Measurements from ENCODE around the gene CNTN4.

CNTN4 gene

GRCh38 chr3:2180634-2181033 lies 82.0 kb downstream of the CNTN4 start:
- Mint-ChIP-seq H3K4me3 (no peak overlapping the region), H3K9me3 (no peaks in the 10 kb centered on the region), H3K36me3 (ENCODE audit: low read depth) (no peaks in the 10 kb centered on the region), H3K27me3 (no peaks in the 10 kb centered on the region), H3K27ac (no peak overlapping the region), H3K4me1 (ENCODE audit: low read depth) (no peaks in the 10 kb centered on the region)
- intact Hi-C loops (cut with micrococcal nuclease): no loop called here

DNA sequence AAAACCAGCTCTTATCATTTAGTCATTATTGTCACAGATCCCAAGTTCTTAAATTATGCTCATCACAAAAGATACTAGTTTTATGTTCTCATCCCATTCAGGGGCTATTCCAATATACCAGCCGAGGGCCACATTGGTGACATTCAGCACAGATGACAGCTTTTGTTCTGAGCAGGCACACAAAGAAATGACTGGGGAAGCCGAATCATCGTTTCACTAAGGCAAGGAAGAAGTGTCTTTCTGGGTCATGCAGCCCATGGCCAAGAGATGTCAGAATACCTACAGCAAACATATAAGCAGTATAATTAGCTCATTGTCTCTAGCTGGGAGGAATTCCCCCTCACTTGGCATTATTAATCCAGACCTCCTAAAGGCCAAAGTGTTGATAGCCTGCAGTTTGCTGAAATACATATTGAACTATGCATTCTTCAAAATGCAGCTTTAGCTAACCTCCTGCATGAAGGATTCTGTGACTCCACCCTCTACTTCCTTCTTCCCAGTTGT lies 100.2 kb downstream of the CNTN4 start:
- intact Hi-C loops (cut with micrococcal nuclease): no loop called here
- Mint-ChIP-seq H3K4me3 (no peak overlapping the region), H3K4me1 (ENCODE audit: low read depth) (no peaks in the 10 kb centered on the region), H3K27ac (no peak overlapping the region), H3K9me3 (peaks cover 9% of the 10 kb centered on the region), H3K36me3 (ENCODE audit: low read depth) (no peaks in the 10 kb centered on the region), H3K27me3 (no peaks in the 10 kb centered on the region)

DNA sequence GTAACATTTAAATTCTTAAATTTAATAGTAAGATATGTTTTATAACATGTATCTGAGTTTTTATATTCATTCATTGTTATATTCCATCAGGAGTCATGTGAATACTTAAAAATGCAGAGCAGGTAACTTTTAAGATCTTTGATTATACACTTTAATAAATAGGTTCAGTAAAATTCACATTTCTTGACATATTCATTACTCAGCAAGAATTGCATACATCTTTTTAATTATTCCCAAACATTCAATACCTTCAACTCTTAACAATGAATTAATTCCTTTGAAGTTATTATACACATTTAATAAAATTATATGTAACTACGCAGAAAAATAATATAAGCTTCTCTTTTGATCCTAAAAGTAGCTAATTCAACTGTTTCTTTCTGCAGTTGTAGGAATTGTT lies 105.4 kb downstream of the CNTN4 start:
- no peak overlapping the region for H3K27ac Mint-ChIP-seq
- intact Hi-C loops (cut with micrococcal nuclease): no loop called here
- no peak overlapping the region for H3K4me3 Mint-ChIP-seq
- no peaks in the 10 kb centered on the region for H3K4me1 Mint-ChIP-seq (ENCODE audit: low read depth)
- no peaks in the 10 kb centered on the region for H3K36me3 Mint-ChIP-seq (ENCODE audit: low read depth)
- H3K9me3 Mint-ChIP-seq: peaks cover 18% of the 10 kb centered on the region
- H3K27me3 Mint-ChIP-seq: no peaks in the 10 kb centered on the region

DNA sequence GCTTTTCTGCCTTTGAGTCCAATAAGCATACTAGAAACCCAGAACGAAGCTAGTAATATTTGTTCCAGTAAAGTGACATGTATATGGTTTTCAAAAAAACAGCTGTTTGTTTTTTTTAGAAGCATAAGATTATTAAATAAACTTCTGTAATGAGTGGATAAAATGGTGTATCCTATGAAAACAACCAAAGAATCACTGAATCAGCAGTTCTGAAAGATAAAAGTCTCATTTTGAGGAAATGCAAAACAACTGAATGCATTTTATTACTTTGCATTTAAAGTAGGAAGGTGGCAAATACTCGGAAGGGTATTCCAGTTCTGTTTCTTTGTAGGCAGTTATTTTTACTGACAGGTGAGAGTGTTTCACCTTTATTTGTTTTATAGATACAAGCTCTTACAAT lies 107.0 kb downstream of the CNTN4 start:
- no peaks in the 10 kb centered on the region for H3K4me1 Mint-ChIP-seq (ENCODE audit: low read depth)
- H3K27ac Mint-ChIP-seq: no peak overlapping the region
- intact Hi-C loops (cut with micrococcal nuclease): no loop called here
- H3K27me3 Mint-ChIP-seq: no peaks in the 10 kb centered on the region
- no peaks in the 10 kb centered on the region for H3K36me3 Mint-ChIP-seq (ENCODE audit: low read depth)
- no peak overlapping the region for H3K4me3 Mint-ChIP-seq
- H3K9me3 Mint-ChIP-seq: peaks cover 18% of the 10 kb centered on the region

- no peak overlapping the region for H3K4me3 Mint-ChIP-seq
- peaks cover 18% of the 10 kb centered on the region for H3K9me3 Mint-ChIP-seq
- H3K27ac Mint-ChIP-seq: no peak overlapping the region
- no peaks in the 10 kb centered on the region for H3K36me3 Mint-ChIP-seq (ENCODE audit: low read depth)
- intact Hi-C loops (cut with micrococcal nuclease): no loop called here
- no peaks in the 10 kb centered on the region for H3K27me3 Mint-ChIP-seq
- H3K4me1 Mint-ChIP-seq (ENCODE audit: low read depth): no peaks in the 10 kb centered on the region
Measured at GRCh38 chr3:2206536-2206935, 107.9 kb downstream of the CNTN4 start.

DNA sequence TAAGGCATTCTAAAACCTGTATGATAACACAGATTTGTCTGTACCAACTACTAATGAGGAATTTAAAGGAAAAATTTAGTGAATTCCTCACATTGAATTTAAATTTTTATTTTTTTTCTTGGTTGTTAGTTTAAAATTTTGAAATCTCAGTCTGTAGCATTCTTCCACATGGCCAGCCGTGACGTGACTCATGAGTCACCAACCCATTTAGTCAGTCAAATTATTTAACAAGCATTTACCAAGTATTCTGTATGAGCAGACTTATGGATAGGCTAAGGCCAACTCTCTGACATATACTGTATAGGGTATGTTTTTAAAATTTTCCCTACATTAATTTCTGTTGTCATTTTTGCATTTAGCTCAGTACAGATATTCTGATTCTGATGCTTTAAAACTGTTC lies 112.9 kb downstream of the CNTN4 start:
- Mint-ChIP-seq H3K4me3 (no peak overlapping the region), H3K27ac (no peak overlapping the region), H3K27me3 (no peaks in the 10 kb centered on the region), H3K9me3 (peaks cover 28% of the 10 kb centered on the region), H3K4me1 (ENCODE audit: low read depth) (no peaks in the 10 kb centered on the region), H3K36me3 (ENCODE audit: low read depth) (no peaks in the 10 kb centered on the region)
- intact Hi-C loops (cut with micrococcal nuclease): no loop called here

DNA sequence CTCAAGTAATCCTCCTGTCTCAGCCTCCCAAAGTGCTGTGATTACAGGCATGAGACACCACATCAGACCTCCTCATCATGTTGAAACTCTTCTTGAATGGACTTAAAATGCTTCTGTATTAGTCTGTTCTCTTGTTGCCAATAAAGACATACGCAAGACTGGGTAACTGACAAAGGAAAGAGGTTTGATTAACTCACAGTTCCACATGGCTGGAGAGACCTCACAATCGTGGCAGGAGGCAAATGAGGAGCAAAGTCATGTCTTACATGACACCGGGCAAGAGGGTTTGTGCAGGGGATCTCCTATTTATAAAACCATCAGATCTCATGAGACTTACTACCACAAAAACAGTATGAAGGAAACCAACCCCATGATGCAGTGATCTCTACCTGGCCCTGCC lies 113.5 kb downstream of the CNTN4 start:
- no peak overlapping the region for H3K27ac Mint-ChIP-seq
- no peaks in the 10 kb centered on the region for H3K4me1 Mint-ChIP-seq (ENCODE audit: low read depth)

GRCh38 chr3:2218375-2218774 lies 119.7 kb downstream of the CNTN4 start:
- Mint-ChIP-seq H3K4me3 (no peak overlapping the region), H3K36me3 (ENCODE audit: low read depth) (no peaks in the 10 kb centered on the region), H3K27ac (no peak overlapping the region), H3K27me3 (no peaks in the 10 kb centered on the region), H3K9me3 (peaks cover 53% of the 10 kb centered on the region), H3K4me1 (ENCODE audit: low read depth) (no peaks in the 10 kb centered on the region)
- intact Hi-C loops (cut with micrococcal nuclease): no loop called here

More for the DNA sequence above, 113.5 kb downstream of the CNTN4 start:
- Mint-ChIP-seq H3K27me3 (no peaks in the 10 kb centered on the region), H3K36me3 (ENCODE audit: low read depth) (no peaks in the 10 kb centered on the region), H3K9me3 (peaks cover 30% of the 10 kb centered on the region), H3K4me3 (no peak overlapping the region)
- intact Hi-C loops (cut with micrococcal nuclease): no loop called here

GRCh38 chr3:2218816-2219215 lies 120.2 kb downstream of the CNTN4 start:
- Mint-ChIP-seq H3K4me1 (ENCODE audit: low read depth) (no peaks in the 10 kb centered on the region), H3K27me3 (no peaks in the 10 kb centered on the region), H3K36me3 (ENCODE audit: low read depth) (no peaks in the 10 kb centered on the region), H3K9me3 (peaks cover 58% of the 10 kb centered on the region), H3K27ac (no peak overlapping the region), H3K4me3 (no peak overlapping the region)
- intact Hi-C loops (cut with micrococcal nuclease): no loop called here

DNA sequence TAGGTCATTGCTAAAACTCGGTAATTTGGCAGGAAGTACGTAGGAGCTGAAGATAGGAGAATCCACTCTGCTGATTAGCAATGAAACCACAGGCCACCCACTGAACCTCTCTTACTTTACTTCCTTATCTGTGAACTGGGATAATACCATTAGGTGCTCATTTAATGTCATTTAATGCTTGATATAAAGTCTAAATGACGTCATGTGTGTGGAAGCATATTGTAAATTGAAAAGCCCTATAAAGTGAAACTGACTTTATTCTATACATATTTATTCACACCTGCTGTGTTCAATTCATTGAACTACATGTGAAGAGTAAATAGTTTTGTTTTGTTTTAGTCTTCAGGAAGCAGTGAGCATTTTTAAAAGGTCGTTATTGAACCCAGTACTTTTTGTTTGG lies 137.5 kb downstream of the CNTN4 start:
- H3K27ac Mint-ChIP-seq: no peak overlapping the region
- peaks cover 3% of the 10 kb centered on the region for H3K9me3 Mint-ChIP-seq
- intact Hi-C loops (cut with micrococcal nuclease): no loop called here
- no peaks in the 10 kb centered on the region for H3K27me3 Mint-ChIP-seq
- no peaks in the 10 kb centered on the region for H3K36me3 Mint-ChIP-seq (ENCODE audit: low read depth)
- H3K4me1 Mint-ChIP-seq (ENCODE audit: low read depth): no peaks in the 10 kb centered on the region
- H3K4me3 Mint-ChIP-seq: no peak overlapping the region

- H3K4me3 Mint-ChIP-seq: no peak overlapping the region
- H3K36me3 Mint-ChIP-seq (ENCODE audit: low read depth): no peaks in the 10 kb centered on the region
- no peaks in the 10 kb centered on the region for H3K27me3 Mint-ChIP-seq
- no peak overlapping the region for H3K27ac Mint-ChIP-seq
- H3K9me3 Mint-ChIP-seq: peaks cover 11% of the 10 kb centered on the region
- H3K4me1 Mint-ChIP-seq (ENCODE audit: low read depth): no peaks in the 10 kb centered on the region
- intact Hi-C loops (cut with micrococcal nuclease): no loop called here
Measured at GRCh38 chr3:2244137-2244536, 145.5 kb downstream of the CNTN4 start.

DNA sequence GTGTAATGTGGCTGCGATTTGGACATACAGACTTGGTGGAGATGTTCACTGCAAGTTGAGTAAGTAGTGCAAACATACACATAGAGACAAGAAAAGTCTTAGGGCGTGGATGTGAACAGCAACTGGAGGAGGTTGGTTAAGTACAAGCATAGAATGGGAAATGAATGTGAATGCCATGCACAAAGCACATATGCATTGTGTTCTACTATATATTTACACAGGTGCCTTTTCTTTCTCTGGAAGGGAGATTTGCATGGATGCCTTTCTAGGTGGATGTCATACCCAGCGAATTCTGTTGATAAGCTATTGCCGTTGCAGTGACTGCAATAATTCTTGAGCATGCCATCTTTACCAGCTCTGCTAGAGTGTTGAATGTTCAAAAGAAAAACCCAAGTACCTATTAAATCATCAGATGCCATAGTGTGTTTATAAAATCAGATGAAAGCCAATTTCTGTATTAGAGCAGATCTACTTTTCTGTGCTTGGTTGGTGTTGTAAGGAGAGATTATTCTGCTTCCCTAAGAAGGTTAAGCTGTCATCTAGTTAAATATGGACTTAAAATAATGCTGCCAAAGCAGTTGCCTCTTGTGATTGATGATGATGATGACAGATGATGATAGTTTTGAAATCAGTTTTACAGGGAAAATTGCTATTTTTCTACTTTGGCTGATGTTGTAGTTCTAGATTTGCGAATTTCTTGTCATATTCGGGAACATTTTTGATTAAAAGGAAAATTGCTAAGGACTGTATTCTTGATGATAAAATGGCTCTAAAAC lies 148.4 kb downstream of the CNTN4 start:
- H3K4me3 Mint-ChIP-seq: no peak overlapping the region
- no peaks in the 10 kb centered on the region for H3K4me1 Mint-ChIP-seq (ENCODE audit: low read depth)
- intact Hi-C loops (cut with micrococcal nuclease): no loop called here
- H3K27ac Mint-ChIP-seq: no peak overlapping the region
- peaks cover 9% of the 10 kb centered on the region for H3K9me3 Mint-ChIP-seq
- H3K27me3 Mint-ChIP-seq: no peaks in the 10 kb centered on the region
- H3K36me3 Mint-ChIP-seq (ENCODE audit: low read depth): no peaks in the 10 kb centered on the region

- Mint-ChIP-seq H3K27ac (no peak overlapping the region), H3K4me1 (ENCODE audit: low read depth) (no peaks in the 10 kb centered on the region), H3K4me3 (no peak overlapping the region), H3K9me3 (peaks cover 9% of the 10 kb centered on the region), H3K36me3 (ENCODE audit: low read depth) (no peaks in the 10 kb centered on the region), H3K27me3 (no peaks in the 10 kb centered on the region)
- intact Hi-C loops (cut with micrococcal nuclease): no loop called here
Measured at GRCh38 chr3:2247831-2248230, 149.2 kb downstream of the CNTN4 start.

GRCh38 chr3:2250783-2251182 lies 152.1 kb downstream of the CNTN4 start:
- intact Hi-C loops (cut with micrococcal nuclease): no loop called here
- no peaks in the 10 kb centered on the region for H3K27me3 Mint-ChIP-seq
- H3K36me3 Mint-ChIP-seq (ENCODE audit: low read depth): no peaks in the 10 kb centered on the region
- H3K27ac Mint-ChIP-seq: no peak overlapping the region
- H3K4me3 Mint-ChIP-seq: no peak overlapping the region
- peaks cover 33% of the 10 kb centered on the region for H3K9me3 Mint-ChIP-seq
- H3K4me1 Mint-ChIP-seq (ENCODE audit: low read depth): no peaks in the 10 kb centered on the region

GRCh38 chr3:2261747-2262146 lies 163.1 kb downstream of the CNTN4 start:
- no peaks in the 10 kb centered on the region for H3K4me1 Mint-ChIP-seq (ENCODE audit: low read depth)
- peaks cover 12% of the 10 kb centered on the region for H3K9me3 Mint-ChIP-seq
- H3K4me3 Mint-ChIP-seq: no peak overlapping the region
- H3K36me3 Mint-ChIP-seq (ENCODE audit: low read depth): no peaks in the 10 kb centered on the region
- intact Hi-C loops (cut with micrococcal nuclease): no loop called here
- H3K27ac Mint-ChIP-seq: no peak overlapping the region
- H3K27me3 Mint-ChIP-seq: no peaks in the 10 kb centered on the region

All from dendritic cell treated with granulocyte-macrophage colony-stimulating factor and Interleukin-4, amounts not matched to agents 40 ng/mL and 50 ng/mL, for 4 days (primary cell).